ENCODE data around the gene YBX2.
"Not testable (repeated sequence)": the region's sequence is repeated elsewhere in the genome, so short reads cannot be mapped to it uniquely, and the experiment has no call there.

GRCh38 chr17:7332600-7333069 lies 38.2 kb upstream of the YBX2 start:
- TF ChIP-seq POLR2A (IDR thresholded peaks at IDR 0.05), result not testable (repeated sequence)
- TF ChIP-seq, protein P1, sequence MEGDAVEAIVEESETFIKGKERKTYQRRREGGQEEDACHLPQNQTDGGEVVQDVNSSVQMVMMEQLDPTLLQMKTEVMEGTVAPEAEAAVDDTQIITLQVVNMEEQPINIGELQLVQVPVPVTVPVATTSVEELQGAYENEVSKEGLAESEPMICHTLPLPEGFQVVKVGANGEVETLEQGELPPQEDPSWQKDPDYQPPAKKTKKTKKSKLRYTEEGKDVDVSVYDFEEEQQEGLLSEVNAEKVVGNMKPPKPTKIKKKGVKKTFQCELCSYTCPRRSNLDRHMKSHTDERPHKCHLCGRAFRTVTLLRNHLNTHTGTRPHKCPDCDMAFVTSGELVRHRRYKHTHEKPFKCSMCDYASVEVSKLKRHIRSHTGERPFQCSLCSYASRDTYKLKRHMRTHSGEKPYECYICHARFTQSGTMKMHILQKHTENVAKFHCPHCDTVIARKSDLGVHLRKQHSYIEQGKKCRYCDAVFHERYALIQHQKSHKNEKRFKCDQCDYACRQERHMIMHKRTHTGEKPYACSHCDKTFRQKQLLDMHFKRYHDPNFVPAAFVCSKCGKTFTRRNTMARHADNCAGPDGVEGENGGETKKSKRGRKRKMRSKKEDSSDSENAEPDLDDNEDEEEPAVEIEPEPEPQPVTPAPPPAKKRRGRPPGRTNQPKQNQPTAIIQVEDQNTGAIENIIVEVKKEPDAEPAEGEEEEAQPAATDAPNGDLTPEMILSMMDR (IDR thresholded peaks at IDR 0.05), result not testable (repeated sequence)
